IMR-90 (cell line): Measurements from ENCODE around the gene GTPBP6. TPM values are rescaled to one million over a fixed set of nuclear protein-coding genes. Genes with fewer than 3 reads are reported as not detected.

Experiments
- ATAC-seq: fragments of 200-7000 bp; cut with Tn5 transposase; 2 replicates; pipeline ENCODE4 v1.9.1; 2020; ENCODE audit warnings: low read depth, mild to moderate bottlenecking, moderate library complexity
- BruUV-seq: library from RNA; stranded (reverse); fragments of 400-500 nt; replicated peaks from 2 replicates; lab custom pipeline; 2021; lab: Mats Ljungman, UMichigan
- CTCF ChIA-PET: fragments of 300-600 bp; formaldehyde crosslinking; extraction: SDS; loops from one replicate; lab custom pipeline; 2021; ENCODE audit warnings: antibody characterized with exemption; lab: Yijun Ruan, JAX
- POLR2A ChIA-PET: fragments of 300-600 bp; sonication (Branson Sonifier 250); formaldehyde crosslinking; loops from one replicate; lab custom pipeline; 2022; ENCODE audit warnings: antibody characterized with exemption; ENCODE audit not compliant: unreplicated experiment; lab: Charles Lee
- DNase-seq: peaks from one replicate; pipeline ENCODE4 v3.0.0; 2013
- H2AFZ ChIP-seq: replicated peaks from 2 replicates; pipeline ENCODE3; 2013; ENCODE audit warnings: low read length, mild to moderate bottlenecking; ENCODE audit not compliant: poor library complexity
- H2AK5ac ChIP-seq: 2 replicates; pipeline ENCODE4 v1.6.1; 2013; ENCODE audit warnings: low read depth, low read length, inconsistent platforms
- H2AK9ac ChIP-seq: replicated peaks from 2 replicates; pipeline ENCODE3; 2013; ENCODE audit warnings: mild to moderate bottlenecking, low read depth, low read length, moderate library complexity; ENCODE audit not compliant: poor library complexity
- H2BK120ac ChIP-seq: 2 replicates; pipeline ENCODE4 v1.6.1; 2013; ENCODE audit warnings: low read depth, low read length, inconsistent platforms
- H2BK15ac ChIP-seq: 3 replicates; pipeline ENCODE4 v1.6.1; 2013; ENCODE audit warnings: low read depth, low read length, inconsistent platforms
- H2BK20ac ChIP-seq: 2 replicates; pipeline ENCODE4 v1.6.1; 2013; ENCODE audit warnings: low read depth, mild to moderate bottlenecking, inconsistent platforms, low read length, moderate library complexity
- H2BK5ac ChIP-seq: 2 replicates; pipeline ENCODE4 v1.6.1; 2013; ENCODE audit warnings: mild to moderate bottlenecking, low read depth, low read length, inconsistent platforms; ENCODE audit not compliant: poor library complexity, severe bottlenecking
- H3K14ac ChIP-seq: replicated peaks from 2 replicates; pipeline ENCODE4 v1.6.1; 2013; ENCODE audit warnings: low read depth, low read length, inconsistent platforms
- H3K18ac ChIP-seq: 2 replicates; pipeline ENCODE4 v1.6.1; 2013; ENCODE audit warnings: low read depth, low read length, control low read depth
- H3K23ac ChIP-seq: 2 replicates; pipeline ENCODE4 v1.6.1; 2013; ENCODE audit warnings: low read depth, low read length, inconsistent platforms
- H3K27ac ChIP-seq: 2 replicates; pipeline ENCODE4 v1.5.1; 2013; ENCODE audit warnings: mild to moderate bottlenecking, control low read depth, low read length; ENCODE audit not compliant: insufficient read depth
- H3K27me3 ChIP-seq: 2 replicates; pipeline ENCODE4 v1.6.1; 2013; ENCODE audit warnings: low read length; ENCODE audit not compliant: control insufficient read depth, insufficient read depth
- H3K36me3 ChIP-seq: 2 replicates; pipeline ENCODE4 v1.6.1; 2013; ENCODE audit warnings: low read length, mixed read lengths; ENCODE audit not compliant: control insufficient read depth, insufficient read depth
- H3K4ac ChIP-seq: 2 replicates; pipeline ENCODE4 v1.6.1; 2013; ENCODE audit warnings: low read depth, low read length, inconsistent platforms
- H3K4me1 ChIP-seq: 2 replicates; pipeline ENCODE4 v1.6.1; 2013; ENCODE audit warnings: low read length, mixed read lengths; ENCODE audit not compliant: control insufficient read depth, insufficient read depth
- H3K4me2 ChIP-seq: 2 replicates; pipeline ENCODE4 v1.6.1; 2013; ENCODE audit warnings: low read depth, mild to moderate bottlenecking, control low read depth, low read length, moderate library complexity
- H3K4me3 ChIP-seq: 2 replicates; pipeline ENCODE4 v1.5.1; 2013; ENCODE audit warnings: low read depth, mild to moderate bottlenecking, control low read depth, low read length, moderate library complexity; ENCODE audit not compliant: insufficient read depth
- H3K56ac ChIP-seq: 2 replicates; pipeline ENCODE4 v1.6.1; 2013; ENCODE audit warnings: low read length, inconsistent platforms; ENCODE audit not compliant: insufficient read depth; ENCODE audit errors: extremely low read depth
- H3K79me1 ChIP-seq, 2 experiments: 2 replicates each; pipeline ENCODE4 v1.6.1; 2013; ENCODE audit warnings: low read length in 2 of 2, inconsistent platforms in 1 of 2, low read depth in 1 of 2
- H3K9ac ChIP-seq: 2 replicates; pipeline ENCODE4 v1.6.1; 2013; ENCODE audit warnings: low read depth, low read length, control low read depth
- H3K9me1 ChIP-seq: 2 replicates; pipeline ENCODE4 v1.6.1; 2013; ENCODE audit warnings: low read length, inconsistent platforms; ENCODE audit not compliant: insufficient read depth
- H3K9me3 ChIP-seq: 2 replicates; pipeline ENCODE4 v1.6.1; 2013; ENCODE audit warnings: low read length; ENCODE audit not compliant: control insufficient read depth, insufficient read depth
- H4K20me1 ChIP-seq: 2 replicates; pipeline ENCODE4 v1.6.1; 2013; ENCODE audit warnings: low read length, inconsistent platforms; ENCODE audit not compliant: insufficient read depth
- H4K5ac ChIP-seq: 2 replicates; pipeline ENCODE4 v1.6.1; 2013; ENCODE audit warnings: mild to moderate bottlenecking, low read depth, low read length, control low read depth
- H4K8ac ChIP-seq, 2 experiments: 2 replicates each; pipeline ENCODE4 v1.6.1; 2013; ENCODE audit warnings: low read depth in 2 of 2, low read length in 2 of 2, control low read depth in 1 of 2, inconsistent platforms in 1 of 2
- H4K91ac ChIP-seq: 2 replicates; pipeline ENCODE4 v1.6.1; 2013; ENCODE audit warnings: low read depth, low read length, inconsistent platforms; ENCODE audit not compliant: insufficient read depth
- BHLHE40 ChIP-seq: fragments of 150-350 bp; IDR thresholded peaks from 2 replicates; pipeline ENCODE4 v1.6.1; 2016; ENCODE audit warnings: mild to moderate bottlenecking, low read depth, low read length
- CEBPB ChIP-seq: IDR thresholded peaks from 2 replicates; pipeline ENCODE4 v1.6.1; 2012; ENCODE audit warnings: low read depth, low read length, improper control_type of control experiment
- CHD1 ChIP-seq: IDR thresholded peaks from 2 replicates; pipeline ENCODE4 v1.6.1; 2012; ENCODE audit warnings: low read depth, low read length, improper control_type of control experiment
- CTCF ChIP-seq: conservative IDR thresholded peaks from 2 replicates; pipeline ENCODE4 v1.5.1; 2012; ENCODE audit warnings: mild to moderate bottlenecking, low read depth, low read length, improper control_type of control experiment
- ELK1 ChIP-seq: fragments of 150-350 bp; IDR thresholded peaks from 2 replicates; pipeline ENCODE4 v1.6.1; 2016; ENCODE audit warnings: low read depth, mild to moderate bottlenecking, low read length, moderate library complexity, borderline replicate concordance
- FOS ChIP-seq: fragments of 150-350 bp; IDR thresholded peaks from 2 replicates; pipeline ENCODE4 v1.6.1; 2016; ENCODE audit warnings: low read depth, low read length
- MAFK ChIP-seq: IDR thresholded peaks from 2 replicates; pipeline ENCODE4 v1.6.1; 2012; ENCODE audit warnings: low read depth, low read length, improper control_type of control experiment
- MAZ ChIP-seq: IDR thresholded peaks from 2 replicates; pipeline ENCODE4 v1.6.1; 2012; ENCODE audit warnings: low read depth, mild to moderate bottlenecking, low read length, improper control_type of control experiment, moderate library complexity, borderline replicate concordance
- MXI1 ChIP-seq: IDR thresholded peaks from 2 replicates; pipeline ENCODE4 v1.6.1; 2012; ENCODE audit warnings: low read depth, mild to moderate bottlenecking, low read length, moderate library complexity, borderline replicate concordance
- NFE2L2 ChIP-seq: fragments of 150-350 bp; IDR thresholded peaks from 2 replicates; pipeline ENCODE4 v1.6.1; 2016; ENCODE audit warnings: low read depth, mild to moderate bottlenecking, low read length
- POLR2A ChIP-seq: IDR thresholded peaks from 2 replicates; pipeline ENCODE4 v1.6.1; 2012; ENCODE audit warnings: mild to moderate bottlenecking, low read depth, low read length
- RAD21 ChIP-seq: IDR thresholded peaks from 2 replicates; pipeline ENCODE4 v1.6.1; 2012; ENCODE audit warnings: low read length, improper control_type of control experiment
- RCOR1 ChIP-seq: IDR thresholded peaks from 2 replicates; pipeline ENCODE4 v1.6.1; 2012; ENCODE audit warnings: mild to moderate bottlenecking, low read length, improper control_type of control experiment; ENCODE audit not compliant: insufficient replicate concordance
- RFX5 ChIP-seq: IDR thresholded peaks from 2 replicates; pipeline ENCODE4 v1.8.0; 2012; ENCODE audit warnings: low read depth, mild to moderate bottlenecking, low read length, moderate library complexity
- SMC3 ChIP-seq: fragments of 150-350 bp; IDR thresholded peaks from 2 replicates; pipeline ENCODE4 v1.6.1; 2016; ENCODE audit warnings: low read depth, mild to moderate bottlenecking, antibody characterized with exemption, low read length, moderate library complexity
- USF2 ChIP-seq: fragments of 150-350 bp; IDR thresholded peaks from 2 replicates; pipeline ENCODE4 v1.6.1; 2017; ENCODE audit warnings: mild to moderate bottlenecking, antibody characterized with exemption, low read length, low read depth
- WGBS, 2 experiments: methylation state at CpG; one replicate each; pipeline versions ENCODE4 v1.1.5 to v1.1.7; 2013; ENCODE audit warnings: missing lambda C conversion rate in 2 of 2; ENCODE audit not compliant: insufficient read length in 1 of 2; ENCODE audit errors: extremely low coverage in 2 of 2; 5-methylcytosine and 5-hydroxymethylcytosine counted together
- dilution Hi-C: fragments of 300-500 bp; cut with HindIII; formaldehyde crosslinking; loops from one replicate; pipeline ENCODE4 v1.14.3; 2018; ENCODE audit warnings: low sequenced_read_pairs; ENCODE audit not compliant: unreplicated experiment
- in situ Hi-C: fragments of 300-500 bp; cut with MboI; formaldehyde crosslinking; loops from 3 replicates; pipeline ENCODE4 v1.14.3; 2019; ENCODE audit warnings: low sequenced_read_pairs, inconsistent platforms, mixed read lengths
- intact Hi-C: fragments of 100-400 bp; cut with micrococcal nuclease; formaldehyde crosslinking; loops from 2 replicates; pipeline ENCODE4 v1.10.0; 2022
- polyA plus RNA-seq, 3 experiments: library from polyadenylated mRNA; depleted of rRNA; stranded (reverse); fragments of >200 nt; gene quantifications; 2 replicates each; pipeline ENCODE4 v1.2.3, GENCODE V29; 2012; ENCODE audit warnings: low replicate concordance in 1 of 3
- total RNA-seq: library from RNA; depleted of rRNA; stranded (reverse); fragments of >200 nt; gene quantifications from 2 replicates; pipeline ENCODE4 v1.2.3, GENCODE V29; 2012

GTPBP6 gene
- total and polyA plus RNA-seq, 2 of the 4 experiments (the other 2 are of a cell fraction): 24.0 to 31.6 TPM

- intact Hi-C loops: no loop called here
- TF ChIP-seq FOS (no peak), RFX5 (no peak), CEBPB (no peak), CHD1 (no peak), SMC3 (no peak), MXI1 (no peak), ELK1 (no peak), RCOR1 (no peak), POLR2A (no peak), BHLHE40 (no peak), MAFK (no peak), NFE2L2 (no peak), USF2 (no peak), MAZ (no peak), RAD21 (no peak), CTCF (no peak)
Measured at GRCh38 chrX:337331-337831, 18.8 kb upstream of the GTPBP6 start.

More at GRCh38 chrX:337331-337831, 18.8 kb upstream of the GTPBP6 start:
- Histone ChIP-seq H2BK20ac (no peak overlapping the region), H4K20me1 (no peaks in the 10 kb centered on the region), H3K4me2 (no peak overlapping the region), H2AK9ac (no peak overlapping the region), H3K79me1 (no peaks in the 10 kb centered on the region), H3K56ac (no peak overlapping the region), H4K91ac (no peak overlapping the region), H3K9ac (no peak overlapping the region), H4K8ac (no peak overlapping the region), H3K9me3 (peaks cover 9% of the 10 kb centered on the region; the same call in 1 of the 2 replicates), H3K27me3 (no peaks in the 10 kb centered on the region), H2BK120ac (no peak overlapping the region), H3K4me3 (no peak overlapping the region), H3K36me3 (peaks cover 26% of the 10 kb centered on the region; the same call in 1 of the 2 replicates), H2AK5ac (no peak overlapping the region), H2BK5ac (no peak overlapping the region), H3K18ac (no peak overlapping the region), H3K4ac (no peak overlapping the region), H3K23ac (no peak overlapping the region), H3K9me1 (no peaks in the 10 kb centered on the region), H2BK15ac (no peak overlapping the region), H3K14ac (no peak overlapping the region), H3K27ac (no peak overlapping the region), H4K5ac (no peak overlapping the region), H2AFZ (no peak overlapping the region), H3K4me1 (no peaks in the 10 kb centered on the region)
- in situ Hi-C loops (no loop called here), dilution Hi-C loops (no loop called here)
- no peak for ATAC-seq
- DNase-seq: no peak
- WGBS, 2 experiments: 98% methylated on average over 24 of the region's 38 CpGs; no CpG with 5 or more reads in 1 of the 2 experiments
- ChIA-PET POLR2A (no interaction called here), CTCF (no interaction called here)
- no TSS peak for BruUV-seq
